Cardiac muscle cell (in vitro differentiated cells and primary cell): ENCODE results near the gene FGFR2. TPM values are rescaled to one million over a fixed set of nuclear protein-coding genes. Genes with fewer than 3 reads are reported as not detected.

Source experiments
- DNase-seq, 2 donors: peaks; one replicate each; pipeline versions ENCODE4 v3.0.0 to v3.0.0-alpha.2; 2010 to 2017; ENCODE audit warnings: low read depth in 1 of 2, low spot score in 1 of 2
- H3K27ac ChIP-seq: fragments of 200-600 bp; sonication (generic); 2 replicates; pipeline ENCODE4 v1.5.1; 2016
- H3K27me3 ChIP-seq: fragments of 200-600 bp; sonication (generic); 2 replicates; pipeline ENCODE4 v1.6.0; 2016; ENCODE audit warnings: control low read depth
- H3K36me3 ChIP-seq: fragments of 200-600 bp; sonication (generic); 2 replicates; pipeline ENCODE4 v1.5.1; 2016; ENCODE audit warnings: control low read depth
- H3K4me1 ChIP-seq: fragments of 200-600 bp; sonication (generic); 2 replicates; pipeline ENCODE4 v1.8.1; 2017; ENCODE audit warnings: low read depth, mild to moderate bottlenecking, mixed run types
- H3K4me3 ChIP-seq: fragments of 200-600 bp; sonication (generic); 2 replicates; pipeline ENCODE4 v1.5.1; 2016; ENCODE audit warnings: mild to moderate bottlenecking
- H3K9me3 ChIP-seq: fragments of 200-600 bp; sonication (generic); 2 replicates; pipeline ENCODE4 v1.5.1; 2017; ENCODE audit warnings: low read depth, mild to moderate bottlenecking, control low read depth
- CTCF ChIP-seq: IDR thresholded peaks from 2 replicates; pipeline ENCODE4 v1.5.1; 2012; ENCODE audit warnings: low read depth, mild to moderate bottlenecking, low read length
- polyA plus RNA-seq: library from polyadenylated mRNA; unstranded; fragments of >200 nt; fragmentation: Nextera tagmentation; extraction: Ambion mirVana; gene quantifications from 2 replicates; pipeline ENCODE4 v1.2.1, GENCODE V29; 2016
- total RNA-seq: library from RNA; depleted of rRNA; stranded (reverse); fragments of >200 nt; gene quantifications from 2 replicates; pipeline ENCODE4 v1.2.3, GENCODE V29; 2016

FGFR2 gene
- total and polyA plus RNA-seq, 2 experiments from 2014 or later, result 47.5 to 50.6 TPM

GRCh38 chr10:121577568-121577967 is 20.7 kb downstream of the FGFR2 start:
- Histone ChIP-seq H3K36me3 (no peaks in the 10 kb centered on the region), H3K4me3 (no peak overlapping the region), H3K4me1 (peaks cover 72% of the 10 kb centered on the region)

GRCh38 chr10:121576139-121576538 is 22.1 kb downstream of the FGFR2 start:
- peaks cover 79% of the 10 kb centered on the region for H3K4me1 ChIP-seq
- no peak for DNase-seq
- no peaks in the 10 kb centered on the region for H3K9me3 ChIP-seq
- H3K4me3 ChIP-seq, result no peak overlapping the region
- no peaks in the 10 kb centered on the region for H3K36me3 ChIP-seq
- no peak for TF ChIP-seq CTCF
- H3K27me3 ChIP-seq, result no peaks in the 10 kb centered on the region
- peak overlapping the region; percentile 35 for H3K27ac ChIP-seq

More at GRCh38 chr10:121577568-121577967, 20.7 kb downstream of the FGFR2 start:
- no peak for TF ChIP-seq CTCF
- Histone ChIP-seq H3K9me3 (no peaks in the 10 kb centered on the region), H3K27me3 (no peaks in the 10 kb centered on the region), H3K27ac (peak overlapping the region; percentile 83)
- DNase-seq, result no peak

- Histone ChIP-seq H3K27me3 (no peaks in the 10 kb centered on the region), H3K4me1 (peaks cover 64% of the 10 kb centered on the region), H3K36me3 (no peaks in the 10 kb centered on the region), H3K27ac (peak overlapping the region; percentile 43), H3K4me3 (no peak overlapping the region), H3K9me3 (no peaks in the 10 kb centered on the region)
- no peak for TF ChIP-seq CTCF
- no peak for DNase-seq
These were observed 23.6 kb downstream of the FGFR2 start for GRCh38 chr10:121574519-121575166.

- Histone ChIP-seq H3K27ac (peak overlapping the region; percentile 75), H3K4me1 (peaks cover 53% of the 10 kb centered on the region), H3K27me3 (no peaks in the 10 kb centered on the region), H3K9me3 (no peaks in the 10 kb centered on the region), H3K36me3 (no peaks in the 10 kb centered on the region), H3K4me3 (no peak overlapping the region)
- TF ChIP-seq CTCF, result no peak
- DNase-seq, result no peak
These were observed 24.7 kb downstream of the FGFR2 start for GRCh38 chr10:121573538-121573941.

GRCh38 chr10:121572859-121573537 is 25.2 kb downstream of the FGFR2 start:
- Histone ChIP-seq H3K36me3 (no peaks in the 10 kb centered on the region), H3K27ac (peak overlapping the region; percentile 75), H3K4me3 (no peak overlapping the region), H3K27me3 (no peaks in the 10 kb centered on the region), H3K9me3 (no peaks in the 10 kb centered on the region), H3K4me1 (peaks cover 51% of the 10 kb centered on the region)
- TF ChIP-seq CTCF, result no peak
- DNase-seq, result no peak
